Psoas muscle (tissue), 8 donors: ENCODE measurements around the gene PRSS38. TPM values are rescaled to one million over a fixed set of nuclear protein-coding genes. Genes with fewer than 3 reads are reported as not detected.

Source experiments
- ATAC-seq, 4 donors: fragments of 200-7000 bp; cut with Tn5 transposase; one replicate each; pipeline ENCODE4 v1.9.1; 2020; ENCODE audit warnings: moderate library complexity in 3 of 4, mild to moderate bottlenecking in 2 of 4
- DNase-seq, 2 donors: peaks; one replicate each; pipeline ENCODE4 v3.0.0-alpha.2; 2020
- H3K27ac ChIP-seq: fragments of 200-600 bp; one replicate; pipeline ENCODE4 v1.8.0; 2022
- H3K27me3 ChIP-seq, 3 donors: fragments of 200-600 bp in 1 of 3; one replicate each; pipeline versions ENCODE4 v1.6.1 to v1.8.0; 2013 to 2022; ENCODE audit warnings: low read length in 2 of 3, mild to moderate bottlenecking in 2 of 3, moderate library complexity in 1 of 3; ENCODE audit not compliant: insufficient read depth in 3 of 3
- H3K36me3 ChIP-seq, 2 donors: fragments of 200-600 bp in 1 of 2; one replicate each; pipeline versions ENCODE4 v1.6.1 to v1.8.0; 2013 to 2022; ENCODE audit warnings: low read depth in 1 of 2, mild to moderate bottlenecking in 1 of 2, moderate library complexity in 1 of 2; ENCODE audit not compliant: insufficient read depth in 1 of 2
- H3K4me1 ChIP-seq: fragments of 200-600 bp; one replicate; pipeline ENCODE4 v1.8.0; 2022
- H3K4me3 ChIP-seq: fragments of 200-600 bp; one replicate; pipeline ENCODE4 v1.8.0; 2022; ENCODE audit warnings: mild to moderate bottlenecking
- H3K9me3 ChIP-seq: fragments of 200-600 bp; one replicate; pipeline ENCODE4 v1.8.0; 2022
- WGBS, 3 donors: extraction: QIAGEN DNeasy Blood & Tissue Kit; methylation state at CpG; one replicate each; pipeline versions ENCODE4 v1.1.6 to v1.1.7; 2013; 5-methylcytosine and 5-hydroxymethylcytosine counted together
- intact Hi-C, 2 donors: fragments of 100-400 bp; cut with DNase I; formaldehyde crosslinking; loops; one replicate each; pipeline versions ENCODE4 v1.11.0 to v1.14.2; 2022
- polyA plus RNA-seq, 3 donors: library from polyadenylated mRNA; stranded (reverse); fragments of 200-250 nt; gene quantifications; one replicate each; pipeline ENCODE4 v1.2.3, GENCODE V29; 2013
- total RNA-seq, 4 donors: library from RNA; stranded (reverse); fragmentation: NEBNext Ultra II Directional in 2 of 4; extraction: Animal tissue kit (Norgen Biotek cat#: 25700) in 2 of 4; gene quantifications; one replicate each; pipeline versions ENCODE4 v1.2.1 to v1.2.4, GENCODE V29; 2021 to 2023
- TF ChIP-seq, protein P1 (sequence below): fragments of 200-600 bp; IDR thresholded peaks from one replicate; pipeline ENCODE4 v1.8.0; 2022; ENCODE audit warnings: antibody characterized with exemption
- donor health status: healthy with polysubstance abuse.
- donor health status: DM: no; HTN: no; CAD: no; lungs with moderate emphysema.
- donor health status: Bipolar disorder and iron deficiency.
- donor health status: healthy.
- donor health status: DM: yes; HTN: yes; CAD: no.
- donor health status: DM: no; HTN: no; CAD: no.
- donor health status: DM: no; HTN: no; CAD: no.
- donor health status: DM: yes; HTN: yes; CAD: no.

PRSS38 gene
- total and polyA plus RNA-seq, 7 donors, result not detected

DNA sequence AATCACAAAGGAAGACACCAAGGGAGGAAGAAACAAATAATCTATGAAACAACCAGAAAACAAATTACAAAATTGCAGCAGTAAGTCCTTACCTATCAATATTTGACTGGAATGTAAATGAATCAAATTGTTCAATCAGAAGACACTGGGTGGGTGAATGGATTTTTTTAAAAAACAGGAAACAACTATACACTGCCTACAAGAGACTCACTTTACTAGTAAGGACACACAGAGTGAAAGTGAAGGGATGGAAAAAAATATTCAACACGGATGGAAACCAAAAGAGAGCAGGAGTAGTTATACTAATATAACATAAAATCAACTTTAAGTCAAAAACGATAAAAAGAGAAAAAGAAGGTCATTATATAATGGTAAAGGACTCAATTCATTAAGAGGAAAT, 6.4 kb upstream of the PRSS38 start:
- intact Hi-C loops, result no loop called here
- no peak overlapping the region for H3K4me3 ChIP-seq
- TF ChIP-seq, protein P1, sequence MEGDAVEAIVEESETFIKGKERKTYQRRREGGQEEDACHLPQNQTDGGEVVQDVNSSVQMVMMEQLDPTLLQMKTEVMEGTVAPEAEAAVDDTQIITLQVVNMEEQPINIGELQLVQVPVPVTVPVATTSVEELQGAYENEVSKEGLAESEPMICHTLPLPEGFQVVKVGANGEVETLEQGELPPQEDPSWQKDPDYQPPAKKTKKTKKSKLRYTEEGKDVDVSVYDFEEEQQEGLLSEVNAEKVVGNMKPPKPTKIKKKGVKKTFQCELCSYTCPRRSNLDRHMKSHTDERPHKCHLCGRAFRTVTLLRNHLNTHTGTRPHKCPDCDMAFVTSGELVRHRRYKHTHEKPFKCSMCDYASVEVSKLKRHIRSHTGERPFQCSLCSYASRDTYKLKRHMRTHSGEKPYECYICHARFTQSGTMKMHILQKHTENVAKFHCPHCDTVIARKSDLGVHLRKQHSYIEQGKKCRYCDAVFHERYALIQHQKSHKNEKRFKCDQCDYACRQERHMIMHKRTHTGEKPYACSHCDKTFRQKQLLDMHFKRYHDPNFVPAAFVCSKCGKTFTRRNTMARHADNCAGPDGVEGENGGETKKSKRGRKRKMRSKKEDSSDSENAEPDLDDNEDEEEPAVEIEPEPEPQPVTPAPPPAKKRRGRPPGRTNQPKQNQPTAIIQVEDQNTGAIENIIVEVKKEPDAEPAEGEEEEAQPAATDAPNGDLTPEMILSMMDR, result no peak
- H3K9me3 ChIP-seq, result no peaks in the 10 kb centered on the region
- H3K27ac ChIP-seq, result no peak overlapping the region
- DNase-seq (no peak), ATAC-seq (no peak)
- H3K27me3 ChIP-seq, result no peaks in the 10 kb centered on the region
- no peaks in the 10 kb centered on the region for H3K4me1 ChIP-seq
- WGBS, 3 donors, result 86 to 93% (median 88%) methylated on average over 2 of the region's 2 CpGs
- H3K36me3 ChIP-seq, result no peaks in the 10 kb centered on the region

DNA sequence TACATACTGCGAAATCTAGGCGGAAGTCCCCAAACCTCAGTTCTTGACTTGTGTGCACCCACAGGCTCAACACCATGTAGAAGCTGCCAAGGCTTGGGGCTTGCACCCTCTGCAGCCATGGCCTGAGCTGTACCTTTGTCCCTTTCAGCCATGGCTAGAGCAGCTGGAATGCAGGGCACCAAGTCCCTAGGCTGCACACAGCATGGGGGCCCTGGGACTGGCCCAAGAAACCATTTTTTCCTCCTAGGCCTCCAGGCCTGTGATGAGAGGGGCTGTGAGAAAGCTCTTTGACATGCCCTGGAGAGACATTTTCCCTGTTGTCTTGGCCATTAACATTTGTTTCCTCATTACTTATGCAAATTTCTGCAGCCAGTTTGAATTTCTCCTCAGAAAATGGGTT, 1.5 kb upstream of the PRSS38 start:
- Histone ChIP-seq H3K9me3 (peaks cover 6% of the 10 kb centered on the region), H3K27me3 (no peaks in the 10 kb centered on the region), H3K4me1 (no peaks in the 10 kb centered on the region), H3K36me3 (no peaks in the 10 kb centered on the region), H3K4me3 (no peak overlapping the region), H3K27ac (no peak overlapping the region)
- TF ChIP-seq, protein P1, result no peak
- 96 to 100% (median 99%) methylated on average over 2 of the region's 2 CpGs for WGBS, 3 donors
- intact Hi-C loops, result loop anchor here in 1 of 2 donors (10.0 kb wide), 1 partner anchor 99 kb away; no protein-coding TSS in a partner anchor
- ATAC-seq (no peak), DNase-seq (no peak)

DNA sequence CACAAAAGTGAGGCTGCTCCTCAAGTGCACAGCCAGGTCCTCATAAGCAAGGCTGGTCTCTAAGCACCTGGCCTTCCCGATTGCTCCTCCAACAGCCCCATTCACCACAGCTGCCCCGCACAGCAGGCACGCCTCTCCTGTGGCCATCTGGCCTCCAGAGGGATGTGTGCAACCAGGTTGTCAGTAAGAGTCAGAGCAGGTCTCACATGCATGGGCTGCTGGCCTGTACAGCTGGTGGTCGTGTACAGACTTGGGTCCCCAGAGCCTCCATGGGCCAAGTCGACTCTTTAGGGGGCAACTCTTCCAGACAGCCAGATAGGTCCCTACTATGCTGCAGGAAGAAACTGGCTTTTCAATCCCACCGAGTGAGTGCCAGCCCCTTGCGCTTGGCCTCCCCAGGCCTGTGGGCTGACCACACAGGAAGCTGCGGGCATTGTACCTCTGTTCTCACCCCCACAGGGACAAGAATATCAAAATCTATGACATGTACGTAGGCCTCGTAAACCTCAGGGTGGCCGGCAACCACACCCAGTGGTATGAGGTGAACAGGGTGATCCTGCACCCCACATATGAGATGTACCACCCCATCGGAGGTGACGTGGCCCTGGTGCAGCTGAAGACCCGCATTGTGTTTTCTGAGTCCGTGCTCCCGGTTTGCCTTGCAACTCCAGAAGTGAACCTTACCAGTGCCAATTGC, 1.4 kb downstream of the PRSS38 start:
- Histone ChIP-seq H3K27me3 (no peaks in the 10 kb centered on the region), H3K4me3 (no peak overlapping the region), H3K27ac (no peak overlapping the region), H3K36me3 (no peaks in the 10 kb centered on the region), H3K4me1 (no peaks in the 10 kb centered on the region), H3K9me3 (peaks cover 10% of the 10 kb centered on the region)
- WGBS, 3 donors, result 90 to 94% (median 92%) methylated on average over 16 of the region's 16 CpGs
- intact Hi-C loops, result loop anchor here in 1 of 2 donors (10.0 kb wide), 1 partner anchor 102 kb away; no protein-coding TSS in a partner anchor
- TF ChIP-seq, protein P1, result no peak
- ATAC-seq (no peak), DNase-seq (no peak)

DNA sequence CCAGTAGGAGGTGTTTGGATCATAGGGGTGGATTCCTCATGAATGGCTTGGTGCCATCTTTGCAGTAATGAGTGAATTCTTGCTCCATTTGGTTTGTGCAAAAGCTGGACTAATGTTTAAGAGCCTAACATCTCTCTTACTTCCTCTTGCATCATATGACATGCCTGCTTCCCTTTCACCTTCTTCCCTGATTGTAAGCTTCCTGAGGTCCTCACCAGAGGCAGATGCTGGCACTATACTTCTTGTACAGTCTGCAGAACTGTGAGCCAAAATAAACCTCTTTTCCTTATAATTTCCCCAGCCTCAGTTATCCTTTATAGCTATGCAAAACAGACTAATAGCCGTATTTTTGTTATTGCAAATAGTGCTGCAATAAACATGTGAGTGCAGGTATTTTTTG, 8.1 kb downstream of the PRSS38 start:
- TF ChIP-seq, protein P1, result no peak
- no peak overlapping the region for H3K27ac ChIP-seq
- intact Hi-C loops, result no loop called here
- DNase-seq (no peak), ATAC-seq (no peak)
- 86 to 91% (median 90%) methylated on average over 1 of the region's 1 CpG for WGBS, 3 donors
- H3K9me3 ChIP-seq, result peaks cover 3% of the 10 kb centered on the region
- H3K36me3 ChIP-seq, result no peaks in the 10 kb centered on the region
- H3K27me3 ChIP-seq, result no peaks in the 10 kb centered on the region
- no peaks in the 10 kb centered on the region for H3K4me1 ChIP-seq
- H3K4me3 ChIP-seq, result no peak overlapping the region

DNA sequence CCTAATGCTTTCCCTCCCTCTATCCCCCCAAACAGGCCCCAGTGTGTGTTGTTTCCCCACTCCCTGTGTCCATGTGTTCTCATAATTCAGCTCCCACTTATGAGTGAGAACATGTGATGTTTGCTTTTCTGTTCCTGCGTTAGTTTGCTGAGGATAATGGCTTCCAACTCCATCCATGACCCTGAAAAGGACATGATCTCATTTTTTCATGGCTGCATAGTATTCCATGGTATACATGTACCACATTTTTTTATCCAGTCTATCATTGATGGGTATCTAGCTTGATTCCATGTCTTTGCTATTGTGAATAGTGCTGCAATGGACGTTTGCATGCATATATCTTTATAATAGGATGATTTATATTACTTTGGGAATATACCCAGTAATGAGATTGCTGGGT, 8.7 kb downstream of the PRSS38 start:
- intact Hi-C loops, result no loop called here
- TF ChIP-seq, protein P1, result no peak
- no peak for ATAC-seq
- H3K27ac ChIP-seq, result no peak overlapping the region
- H3K36me3 ChIP-seq, result no peaks in the 10 kb centered on the region
- 34 to 44% (median 42%) methylated on average over 2 of the region's 2 CpGs for WGBS, 3 donors
- DNase-seq, result no peak
- no peak overlapping the region for H3K4me3 ChIP-seq
- H3K9me3 ChIP-seq, result peaks cover 3% of the 10 kb centered on the region
- no peaks in the 10 kb centered on the region for H3K4me1 ChIP-seq
- H3K27me3 ChIP-seq, result no peaks in the 10 kb centered on the region
